ENCODE results near the gene PIK3IP1. TPM values are rescaled to one million over a fixed set of nuclear protein-coding genes. Genes with fewer than 3 reads are reported as not detected.

The PIK3IP1 gene
- polyA plus RNA-seq, 1 experiment: 23.8 TPM

GRCh38 chr22:31308181-31308580 is 15.9 kb upstream of the PIK3IP1 start:
- Histone ChIP-seq H3K27ac (ENCODE audit: low read depth, low read length) (no peak overlapping the region), H3K4me3 (ENCODE audit: low read depth, low read length) (no peak overlapping the region), H3K9me3 (ENCODE audit: control insufficient read depth, insufficient read depth, low read length) (no peaks in the 10 kb centered on the region), H3K27me3 (ENCODE audit: control insufficient read depth, insufficient read depth, low read length) (no peaks in the 10 kb centered on the region)
- ChIA-PET POLR2A (no interaction called here), CTCF (no interaction called here)
- TF ChIP-seq CTCF (IDR thresholded peaks at IDR 0.05; ENCODE audit: low read depth, low read length): no peak
- DNase-seq (ENCODE audit: low read depth, low spot score): no peak

GRCh38 chr22:31305194-31305593 is 12.9 kb upstream of the PIK3IP1 start:
- Histone ChIP-seq H3K27ac (ENCODE audit: low read depth, low read length) (no peak overlapping the region), H3K27me3 (ENCODE audit: control insufficient read depth, insufficient read depth, low read length) (no peaks in the 10 kb centered on the region), H3K4me3 (ENCODE audit: low read depth, low read length) (no peak overlapping the region), H3K9me3 (ENCODE audit: control insufficient read depth, insufficient read depth, low read length) (no peaks in the 10 kb centered on the region)
- no peak for TF ChIP-seq CTCF (IDR thresholded peaks at IDR 0.05; ENCODE audit: low read depth, low read length)
- ChIA-PET CTCF (no interaction called here), POLR2A (no interaction called here)
- DNase-seq (ENCODE audit: low read depth, low spot score): no peak

GRCh38 chr22:31302537-31302936 is 10.2 kb upstream of the PIK3IP1 start:
- no peak for DNase-seq (ENCODE audit: low read depth, low spot score)
- TF ChIP-seq CTCF (IDR thresholded peaks at IDR 0.05; ENCODE audit: low read depth, low read length): no peak
- Histone ChIP-seq H3K27me3 (ENCODE audit: control insufficient read depth, insufficient read depth, low read length) (no peaks in the 10 kb centered on the region), H3K9me3 (ENCODE audit: control insufficient read depth, insufficient read depth, low read length) (no peaks in the 10 kb centered on the region), H3K27ac (ENCODE audit: low read depth, low read length) (no peak overlapping the region), H3K4me3 (ENCODE audit: low read depth, low read length) (no peak overlapping the region)
- ChIA-PET CTCF (interaction anchor here (10.3 kb wide), 1 partner anchor 11 kb away, joined by 100 read pairs; no protein-coding TSS in a partner anchor), POLR2A (no interaction called here)

GRCh38 chr22:31302006-31302405 is 9.7 kb upstream of the PIK3IP1 start:
- no peak for TF ChIP-seq CTCF (IDR thresholded peaks at IDR 0.05; ENCODE audit: low read depth, low read length)

GRCh38 chr22:31300896-31301295 is 8.6 kb upstream of the PIK3IP1 start:
- POLR2A ChIA-PET: no interaction called here
- DNase-seq (ENCODE audit: low read depth, low spot score): no peak
- no peak overlapping the region for H3K27ac ChIP-seq (ENCODE audit: low read depth, low read length)
- no peak for TF ChIP-seq CTCF (IDR thresholded peaks at IDR 0.05; ENCODE audit: low read depth, low read length)
- no peaks in the 10 kb centered on the region for H3K9me3 ChIP-seq (ENCODE audit: control insufficient read depth, insufficient read depth, low read length)
- no peaks in the 10 kb centered on the region for H3K27me3 ChIP-seq (ENCODE audit: control insufficient read depth, insufficient read depth, low read length)
- no peak overlapping the region for H3K4me3 ChIP-seq (ENCODE audit: low read depth, low read length)
- CTCF ChIA-PET: interaction anchor here (1.0 to 10.3 kb wide), 2 partner anchors 8 to 12 kb away, joined by 4 to 100 read pairs; partner anchors contain the start of gene PIK3IP1

More at GRCh38 chr22:31302006-31302405, 9.7 kb upstream of the PIK3IP1 start:
- no peak for DNase-seq (ENCODE audit: low read depth, low spot score)
- Histone ChIP-seq H3K4me3 (ENCODE audit: low read depth, low read length) (no peak overlapping the region), H3K27ac (ENCODE audit: low read depth, low read length) (no peak overlapping the region), H3K9me3 (ENCODE audit: control insufficient read depth, insufficient read depth, low read length) (no peaks in the 10 kb centered on the region), H3K27me3 (ENCODE audit: control insufficient read depth, insufficient read depth, low read length) (no peaks in the 10 kb centered on the region)
- CTCF ChIA-PET: interaction anchor here (10.3 kb wide), 1 partner anchor 11 kb away, joined by 100 read pairs; no protein-coding TSS in a partner anchor
- POLR2A ChIA-PET: no interaction called here
